ENCODE measurements around the gene MEGF8. TPM values are rescaled to one million over a fixed set of nuclear protein-coding genes. Genes with fewer than 3 reads are reported as not detected.

The MEGF8 gene
- total and polyA plus RNA-seq, 2 of the 13 experiments (the other 11 are each of a cell fraction or from before 2014, with no cell fraction given) = 4.0 to 8.8 TPM

DNA sequence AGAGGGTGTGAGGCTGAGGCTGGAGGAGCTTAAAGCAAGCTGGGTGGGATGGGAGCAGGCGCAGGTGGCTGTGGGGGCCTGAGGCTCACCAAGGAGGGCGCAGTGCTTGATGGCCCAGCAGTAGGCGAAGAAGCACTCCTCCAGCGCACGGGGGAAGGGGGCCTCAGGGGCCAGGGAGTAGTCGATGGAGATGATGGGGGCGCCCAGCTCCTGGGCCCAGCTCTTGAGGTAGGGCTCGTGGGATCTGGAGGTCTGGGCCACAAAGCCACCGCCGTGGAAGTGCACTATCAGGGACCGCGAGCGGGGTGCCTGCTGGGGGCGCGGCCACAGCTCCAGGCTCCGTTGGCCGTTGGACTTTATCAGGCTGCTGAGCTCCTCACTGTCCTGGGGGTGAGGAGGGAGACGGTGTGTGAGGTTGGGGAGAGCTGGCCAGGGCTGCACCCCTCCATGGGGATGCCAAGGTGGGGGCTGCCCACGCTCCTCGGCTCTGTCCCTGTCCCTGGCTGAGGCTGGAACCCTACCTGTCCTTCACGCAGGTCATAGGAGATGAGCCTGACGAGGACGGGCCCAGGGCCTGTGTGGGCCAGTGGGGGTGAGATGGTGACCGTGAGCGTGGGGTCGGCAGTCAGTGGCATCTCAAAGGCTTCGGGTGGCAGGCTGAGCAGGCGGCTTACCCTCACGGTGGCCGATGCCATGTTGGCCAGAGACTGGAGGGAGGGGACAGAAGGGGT, 81.8 kb downstream of the MEGF8 start:
- POLR2A ChIA-PET = no interaction called here
- no peak overlapping the region for H3K4me3 ChIP-seq (replicated peaks in 1 of 3; ENCODE audit: insufficient read depth in 1 of 3, low read depth in 2 of 3, low read length in 3 of 3)
- in situ Hi-C loops (cut with HindIII; ENCODE audit: extremely low pct_ligation_motif_present, low pct_unique_long_range_greater_than_20kb) = no loop called here

DNA sequence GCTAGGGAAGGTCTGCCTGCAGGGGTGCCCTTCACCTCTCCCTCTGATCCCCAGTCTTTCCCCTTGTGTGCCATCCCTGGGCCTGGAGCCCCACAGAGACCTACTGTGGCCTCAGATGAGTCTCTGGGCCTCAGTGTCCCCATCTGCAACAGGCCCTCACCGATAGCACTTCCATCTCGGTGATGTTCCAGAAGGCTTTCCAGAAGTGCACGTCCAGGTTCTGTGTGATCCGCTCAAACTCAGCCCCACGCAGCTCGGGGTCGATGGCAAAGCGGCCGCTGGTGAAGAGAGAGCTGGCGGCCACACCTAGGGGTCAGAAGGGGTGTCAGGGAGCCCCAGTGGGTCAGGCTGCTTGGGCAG, 82.4 kb downstream of the MEGF8 start:
- ChIA-PET POLR2A (no interaction called here), CTCF (ENCODE audit: low intra/inter-chr PET ratio, low total read pairs) (no interaction called here)
- no peak overlapping the region for H2AFZ ChIP-seq (ENCODE audit: low read length)
- in situ Hi-C loops (cut with HindIII; ENCODE audit: extremely low pct_ligation_motif_present, low pct_unique_long_range_greater_than_20kb) (no loop called here), intact Hi-C loops (cut with micrococcal nuclease; ENCODE audit: unreplicated experiment) (no loop called here)
- no peak overlapping the region for H3K27ac ChIP-seq (ENCODE audit: extremely low read length, insufficient read depth, low read length)
- H3K27me3 ChIP-seq (ENCODE audit: control insufficient read depth in 1 of 2, insufficient read depth in 2 of 2, low read length in 2 of 2) = peaks cover 10 to 47% of the 10 kb centered on the region in 2 experiments
- DNase-seq (ENCODE audit: low spot score) (no peak), ATAC-seq (no peak), FAIRE-seq (no peak)
- WGBS (ENCODE audit: low lambda C conversion rate) = 35% methylated on average over 6 of the region's 10 CpGs
- BruUV-seq (replicated peaks) = no TSS peak
- no peaks in the 10 kb centered on the region for H3K9me3 ChIP-seq (ENCODE audit: low read length)
- no peaks in the 10 kb centered on the region for H3K79me2 ChIP-seq (ENCODE audit: insufficient read depth, low read length)
- H3K36me3 ChIP-seq (replicated peaks in 1 of 2; ENCODE audit: control insufficient read depth in 1 of 2, insufficient read depth in 2 of 2, low read length in 2 of 2) = no peaks in the 10 kb centered on the region
- no peak overlapping the region for H3K4me2 ChIP-seq (ENCODE audit: low read depth, low read length)
- H3K9ac ChIP-seq (ENCODE audit: insufficient read depth, low read depth, low read length) = no peak overlapping the region
- no peak overlapping the region for H3K4me3 ChIP-seq (replicated peaks in 1 of 3; ENCODE audit: insufficient read depth in 1 of 3, low read depth in 2 of 3, low read length in 3 of 3)
- no peaks in the 10 kb centered on the region for H4K20me1 ChIP-seq (ENCODE audit: insufficient read depth, low read length)
- peaks cover 12% of the 10 kb centered on the region for H3K4me1 ChIP-seq (ENCODE audit: insufficient read depth, low read length)
- TF ChIP-seq ZNF333 (CRISPR knock-in tag; IDR thresholded peaks at IDR 0.05; ENCODE audit: borderline replicate concordance) = no peak
- TF ChIP-seq, protein P1, sequence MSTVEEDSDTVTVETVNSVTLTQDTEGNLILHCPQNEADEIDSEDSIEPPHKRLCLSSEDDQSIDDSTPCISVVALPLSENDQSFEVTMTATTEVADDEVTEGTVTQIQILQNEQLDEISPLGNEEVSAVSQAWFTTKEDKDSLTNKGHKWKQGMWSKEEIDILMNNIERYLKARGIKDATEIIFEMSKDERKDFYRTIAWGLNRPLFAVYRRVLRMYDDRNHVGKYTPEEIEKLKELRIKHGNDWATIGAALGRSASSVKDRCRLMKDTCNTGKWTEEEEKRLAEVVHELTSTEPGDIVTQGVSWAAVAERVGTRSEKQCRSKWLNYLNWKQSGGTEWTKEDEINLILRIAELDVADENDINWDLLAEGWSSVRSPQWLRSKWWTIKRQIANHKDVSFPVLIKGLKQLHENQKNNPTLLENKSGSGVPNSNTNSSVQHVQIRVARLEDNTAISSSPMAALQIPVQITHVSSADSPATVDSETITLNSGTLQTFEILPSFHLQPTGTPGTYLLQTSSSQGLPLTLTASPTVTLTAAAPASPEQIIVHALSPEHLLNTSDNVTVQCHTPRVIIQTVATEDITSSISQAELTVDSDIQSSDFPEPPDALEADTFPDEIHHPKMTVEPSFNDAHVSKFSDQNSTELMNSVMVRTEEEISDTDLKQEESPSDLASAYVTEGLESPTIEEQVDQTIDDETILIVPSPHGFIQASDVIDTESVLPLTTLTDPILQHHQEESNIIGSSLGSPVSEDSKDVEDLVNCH (CRISPR knock-in tag; IDR thresholded peaks at IDR 0.05) = no peak
- TF ChIP-seq TOE1 (CRISPR knock-in tag; IDR thresholded peaks at IDR 0.05) = no peak
- no peak for TF ChIP-seq ZMYM3 (CRISPR knock-in tag; IDR thresholded peaks at IDR 0.05)
- TF ChIP-seq, protein P2, sequence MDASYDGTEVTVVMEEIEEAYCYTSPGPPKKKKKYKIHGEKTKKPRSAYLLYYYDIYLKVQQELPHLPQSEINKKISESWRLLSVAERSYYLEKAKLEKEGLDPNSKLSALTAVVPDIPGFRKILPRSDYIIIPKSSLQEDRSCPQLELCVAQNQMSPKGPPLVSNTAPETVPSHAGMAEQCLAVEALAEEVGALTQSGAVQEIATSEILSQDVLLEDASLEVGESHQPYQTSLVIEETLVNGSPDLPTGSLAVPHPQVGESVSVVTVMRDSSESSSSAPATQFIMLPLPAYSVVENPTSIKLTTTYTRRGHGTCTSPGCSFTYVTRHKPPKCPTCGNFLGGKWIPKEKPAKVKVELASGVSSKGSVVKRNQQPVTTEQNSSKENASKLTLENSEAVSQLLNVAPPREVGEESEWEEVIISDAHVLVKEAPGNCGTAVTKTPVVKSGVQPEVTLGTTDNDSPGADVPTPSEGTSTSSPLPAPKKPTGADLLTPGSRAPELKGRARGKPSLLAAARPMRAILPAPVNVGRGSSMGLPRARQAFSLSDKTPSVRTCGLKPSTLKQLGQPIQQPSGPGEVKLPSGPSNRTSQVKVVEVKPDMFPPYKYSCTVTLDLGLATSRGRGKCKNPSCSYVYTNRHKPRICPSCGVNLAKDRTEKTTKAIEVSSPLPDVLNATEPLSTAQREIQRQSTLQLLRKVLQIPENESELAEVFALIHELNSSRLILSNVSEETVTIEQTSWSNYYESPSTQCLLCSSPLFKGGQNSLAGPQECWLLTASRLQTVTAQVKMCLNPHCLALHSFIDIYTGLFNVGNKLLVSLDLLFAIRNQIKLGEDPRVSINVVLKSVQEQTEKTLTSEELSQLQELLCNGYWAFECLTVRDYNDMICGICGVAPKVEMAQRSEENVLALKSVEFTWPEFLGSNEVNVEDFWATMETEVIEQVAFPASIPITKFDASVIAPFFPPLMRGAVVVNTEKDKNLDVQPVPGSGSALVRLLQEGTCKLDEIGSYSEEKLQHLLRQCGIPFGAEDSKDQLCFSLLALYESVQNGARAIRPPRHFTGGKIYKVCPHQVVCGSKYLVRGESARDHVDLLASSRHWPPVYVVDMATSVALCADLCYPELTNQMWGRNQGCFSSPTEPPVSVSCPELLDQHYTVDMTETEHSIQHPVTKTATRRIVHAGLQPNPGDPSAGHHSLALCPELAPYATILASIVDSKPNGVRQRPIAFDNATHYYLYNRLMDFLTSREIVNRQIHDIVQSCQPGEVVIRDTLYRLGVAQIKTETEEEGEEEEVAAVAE (CRISPR knock-in tag; IDR thresholded peaks at IDR 0.05; ENCODE audit: borderline replicate concordance) = no peak

More for the DNA sequence above, 81.8 kb downstream of the MEGF8 start:
- no peaks in the 10 kb centered on the region for H3K36me3 ChIP-seq (replicated peaks in 1 of 2; ENCODE audit: control insufficient read depth in 1 of 2, insufficient read depth in 2 of 2, low read length in 2 of 2)
- CTCF ChIA-PET (ENCODE audit: low intra/inter-chr PET ratio, low total read pairs) = no interaction called here
- H3K9ac ChIP-seq (ENCODE audit: insufficient read depth, low read depth, low read length) = no peak overlapping the region
- no peaks in the 10 kb centered on the region for H3K9me3 ChIP-seq (ENCODE audit: low read length)
- no peak overlapping the region for H3K27ac ChIP-seq (ENCODE audit: extremely low read length, insufficient read depth, low read length)
- no peaks in the 10 kb centered on the region for H4K20me1 ChIP-seq (ENCODE audit: insufficient read depth, low read length)
- intact Hi-C loops (cut with micrococcal nuclease; ENCODE audit: unreplicated experiment) = no loop called here
- ATAC-seq (no peak), DNase-seq (ENCODE audit: low spot score) (no peak), FAIRE-seq (no peak)
- H3K4me2 ChIP-seq (ENCODE audit: low read depth, low read length) = no peak overlapping the region
- 73% methylated on average over 3 of the region's 30 CpGs for WGBS (ENCODE audit: low lambda C conversion rate)
- TF ChIP-seq HOXA5 (CRISPR knock-in tag; IDR thresholded peaks at IDR 0.05) = no peak
- TF ChIP-seq, protein P3, sequence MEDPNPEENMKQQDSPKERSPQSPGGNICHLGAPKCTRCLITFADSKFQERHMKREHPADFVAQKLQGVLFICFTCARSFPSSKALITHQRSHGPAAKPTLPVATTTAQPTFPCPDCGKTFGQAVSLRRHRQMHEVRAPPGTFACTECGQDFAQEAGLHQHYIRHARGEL (CRISPR knock-in tag; IDR thresholded peaks at IDR 0.05) = no peak
- TF ChIP-seq SAFB2 (CRISPR knock-in tag; IDR thresholded peaks at IDR 0.05; ENCODE audit: borderline replicate concordance, low read depth) = no peak
- TF ChIP-seq ZNF558 (CRISPR knock-in tag; IDR thresholded peaks at IDR 0.05; ENCODE audit: borderline replicate concordance) = no peak
- no peak for TF ChIP-seq KLF15 (CRISPR knock-in tag; IDR thresholded peaks at IDR 0.05; ENCODE audit: borderline replicate concordance)
- TF ChIP-seq AGO2 (optimal IDR thresholded peaks at IDR 0.05; ENCODE audit: low read depth, low read length) = no peak
- no peak for TF ChIP-seq SALL2 (CRISPR knock-in tag; IDR thresholded peaks at IDR 0.05)
- BruUV-seq (replicated peaks) = no TSS peak
- peaks cover 10 to 46% of the 10 kb centered on the region in 2 experiments for H3K27me3 ChIP-seq (ENCODE audit: control insufficient read depth in 1 of 2, insufficient read depth in 2 of 2, low read length in 2 of 2)
- no peaks in the 10 kb centered on the region for H3K79me2 ChIP-seq (ENCODE audit: insufficient read depth, low read length)
- peaks cover 12% of the 10 kb centered on the region for H3K4me1 ChIP-seq (ENCODE audit: insufficient read depth, low read length)
- no peak overlapping the region for H2AFZ ChIP-seq (ENCODE audit: low read length)
